Aorta (tissue), 5 donors: ENCODE measurements around the gene GAL3ST1. TPM values are rescaled to one million over a fixed set of nuclear protein-coding genes. Genes with fewer than 3 reads are reported as not detected.

Source experiments
- ATAC-seq: fragments of 200-7000 bp; cut with Tn5 transposase; one replicate; pipeline ENCODE4 v1.9.1; 2022; ENCODE audit warnings: moderate library complexity; ENCODE audit not compliant: low FRiP score
- DNase-seq, 2 donors: peaks; one replicate each; pipeline ENCODE4 v3.0.0-alpha.2; 2020
- H3K27ac ChIP-seq, 2 donors: one replicate each; pipeline ENCODE4 v1.5.1; 2013; ENCODE audit warnings: low read length in 2 of 2, mild to moderate bottlenecking in 2 of 2, moderate library complexity in 2 of 2, control low read depth in 1 of 2, inconsistent platforms in 1 of 2, low read depth in 1 of 2
- H3K27me3 ChIP-seq, 2 donors: one replicate each; pipeline ENCODE4 v1.6.1; 2013; ENCODE audit warnings: control low read depth in 1 of 2, low read length in 1 of 2, mild to moderate bottlenecking in 1 of 2, moderate library complexity in 1 of 2; ENCODE audit not compliant: insufficient read depth in 2 of 2, control insufficient read depth in 1 of 2
- H3K36me3 ChIP-seq, 2 donors: one replicate each; pipeline ENCODE4 v1.6.1; 2013; ENCODE audit warnings: control low read depth in 1 of 2, low read length in 1 of 2, mild to moderate bottlenecking in 1 of 2; ENCODE audit not compliant: insufficient read depth in 2 of 2, control insufficient read depth in 1 of 2
- H3K4me1 ChIP-seq, 2 donors: one replicate each; pipeline ENCODE4 v1.6.1; 2013; ENCODE audit warnings: low read length in 2 of 2, control low read depth in 1 of 2, mild to moderate bottlenecking in 1 of 2, moderate library complexity in 1 of 2; ENCODE audit not compliant: insufficient read depth in 2 of 2, control insufficient read depth in 1 of 2
- H3K4me3 ChIP-seq, 2 donors: one replicate each; pipeline ENCODE4 v1.5.1; 2013; ENCODE audit warnings: low read length in 2 of 2, control low read depth in 1 of 2, mild to moderate bottlenecking in 1 of 2
- H3K9me3 ChIP-seq: one replicate; pipeline ENCODE4 v1.6.1; 2013; ENCODE audit warnings: mild to moderate bottlenecking, low read length; ENCODE audit not compliant: control insufficient read depth
- WGBS, 2 donors: extraction: QIAGEN DNeasy Blood & Tissue Kit; methylation state at CpG; one replicate each; pipeline ENCODE4 v1.1.7; 2013; 5-methylcytosine and 5-hydroxymethylcytosine counted together
- intact Hi-C, 2 donors: fragments of 100-400 bp; cut with DNase I; formaldehyde crosslinking; loops; one replicate each; pipeline versions ENCODE4 v1.14.2 to v1.15.0; 2022
- polyA plus RNA-seq, 2 donors: library from polyadenylated mRNA; stranded (reverse); fragments of 200-250 nt; gene quantifications; one replicate each; pipeline ENCODE4 v1.2.3, GENCODE V29; 2013
- total RNA-seq, 2 donors: library from RNA; stranded (reverse); fragmentation: NEBNext Ultra II Directional; extraction: Animal tissue kit (Norgen Biotek cat#: 25700); gene quantifications; one replicate each; pipeline ENCODE4 v1.2.1, GENCODE V29; 2021
- donor health status: healthy with polysubstance abuse.
- donor health status: Bipolar disorder and iron deficiency.
- donor health status: DM: no; HTN: no; CAD: no.
- donor health status: DM: no; HTN: no; CAD: no.
- donor health status: DM: yes; HTN: yes; CAD: no.

The GAL3ST1 gene
- total and polyA plus RNA-seq, 4 donors, result 1.2 to 9.3 (median 2.6) TPM

DNA sequence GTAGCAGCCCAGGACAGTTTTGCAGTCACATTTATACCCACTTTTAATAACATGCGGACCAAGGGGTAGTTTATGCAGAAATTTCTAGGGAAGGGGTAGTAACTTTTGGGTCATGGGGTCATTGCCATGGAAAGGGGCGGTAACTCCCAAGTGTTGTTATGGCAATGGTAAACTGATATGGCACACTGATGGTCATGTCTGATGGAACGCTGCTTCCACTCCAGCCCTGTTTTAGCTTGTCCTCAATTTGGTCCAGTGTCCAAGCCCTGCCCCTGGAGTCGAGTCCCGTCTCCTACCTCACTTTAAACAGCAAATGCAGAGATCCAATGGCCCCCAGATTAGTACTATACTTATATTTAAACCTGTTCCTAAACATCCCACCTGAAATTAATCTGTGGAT, 57.7 kb downstream of the GAL3ST1 start:
- Histone ChIP-seq H3K36me3 (no peaks in the 10 kb centered on the region), H3K4me1 (no peaks in the 10 kb centered on the region), H3K27me3 (no peaks in the 10 kb centered on the region), H3K4me3 (no peak overlapping the region), H3K27ac (no peak overlapping the region), H3K9me3 (peaks cover 4% of the 10 kb centered on the region)
- WGBS, 2 donors, result 75 to 81% methylated on average over 5 of the region's 5 CpGs
- DNase-seq, result no peak
- intact Hi-C loops, result no loop called here
- ATAC-seq, result no peak

GRCh38 chr22:30516273-30516672, 58.2 kb downstream of the GAL3ST1 start:
- intact Hi-C loops, result no loop called here
- DNase-seq, result no peak
- Histone ChIP-seq H3K4me3 (no peak overlapping the region), H3K9me3 (peaks cover 4% of the 10 kb centered on the region), H3K27ac (no peak overlapping the region), H3K27me3 (no peaks in the 10 kb centered on the region), H3K36me3 (no peaks in the 10 kb centered on the region), H3K4me1 (no peaks in the 10 kb centered on the region)
- WGBS, 2 donors, result 88 to 90% methylated on average over 6 of the region's 6 CpGs
- ATAC-seq, result no peak

GRCh38 chr22:30514252-30514651, 60.2 kb downstream of the GAL3ST1 start:
- Histone ChIP-seq H3K36me3 (no peaks in the 10 kb centered on the region), H3K27me3 (no peaks in the 10 kb centered on the region), H3K4me1 (no peaks in the 10 kb centered on the region), H3K9me3 (peaks cover 4% of the 10 kb centered on the region), H3K4me3 (no peak overlapping the region), H3K27ac (no peak overlapping the region)
- no peak for DNase-seq
- intact Hi-C loops, result no loop called here
- no peak for ATAC-seq
- WGBS, 2 donors, result 76 to 80% methylated on average over 4 of the region's 4 CpGs

- H3K4me3 ChIP-seq, result no peak overlapping the region
- no peaks in the 10 kb centered on the region for H3K36me3 ChIP-seq
- no peaks in the 10 kb centered on the region for H3K4me1 ChIP-seq
- peaks cover 4% of the 10 kb centered on the region for H3K9me3 ChIP-seq
- no peak for ATAC-seq
- H3K27ac ChIP-seq, result no peak overlapping the region
- intact Hi-C loops, result no loop called here
- WGBS, 2 donors, result 90 to 91% methylated on average over 6 of the region's 6 CpGs
- H3K27me3 ChIP-seq, result no peaks in the 10 kb centered on the region
- no peak for DNase-seq
Measured at GRCh38 chr22:30513462-30513861, 61.0 kb downstream of the GAL3ST1 start.

- no peaks in the 10 kb centered on the region for H3K4me1 ChIP-seq
- no peaks in the 10 kb centered on the region for H3K27me3 ChIP-seq
- WGBS, 2 donors, result 88 to 89% methylated on average over 7 of the region's 7 CpGs
- ATAC-seq (no peak), DNase-seq (no peak)
- no peak overlapping the region for H3K4me3 ChIP-seq
- H3K9me3 ChIP-seq, result peaks cover 4% of the 10 kb centered on the region
- H3K36me3 ChIP-seq, result no peaks in the 10 kb centered on the region
- H3K27ac ChIP-seq, result no peak overlapping the region
- intact Hi-C loops, result no loop called here
Measured at GRCh38 chr22:30511911-30512310, 62.6 kb downstream of the GAL3ST1 start.

GRCh38 chr22:30511109-30511508, 63.4 kb downstream of the GAL3ST1 start:
- Histone ChIP-seq H3K4me1 (no peaks in the 10 kb centered on the region), H3K27me3 (no peaks in the 10 kb centered on the region), H3K27ac (no peak overlapping the region), H3K4me3 (no peak overlapping the region), H3K36me3 (no peaks in the 10 kb centered on the region), H3K9me3 (peaks cover 4% of the 10 kb centered on the region)
- intact Hi-C loops, result no loop called here
- no peak for ATAC-seq
- WGBS, 2 donors, result 64 to 74% methylated on average over 9 of the region's 9 CpGs
- no peak for DNase-seq

GRCh38 chr22:30508216-30508615, 66.2 kb downstream of the GAL3ST1 start:
- Histone ChIP-seq H3K9me3 (peaks cover 2% of the 10 kb centered on the region), H3K4me1 (no peaks in the 10 kb centered on the region), H3K36me3 (no peaks in the 10 kb centered on the region), H3K27ac (no peak overlapping the region), H3K4me3 (no peak overlapping the region), H3K27me3 (no peaks in the 10 kb centered on the region)
- ATAC-seq, result no peak
- no peak for DNase-seq
- intact Hi-C loops, result no loop called here
- WGBS, 2 donors, result 57 to 92% methylated on average over 5 of the region's 5 CpGs

DNA sequence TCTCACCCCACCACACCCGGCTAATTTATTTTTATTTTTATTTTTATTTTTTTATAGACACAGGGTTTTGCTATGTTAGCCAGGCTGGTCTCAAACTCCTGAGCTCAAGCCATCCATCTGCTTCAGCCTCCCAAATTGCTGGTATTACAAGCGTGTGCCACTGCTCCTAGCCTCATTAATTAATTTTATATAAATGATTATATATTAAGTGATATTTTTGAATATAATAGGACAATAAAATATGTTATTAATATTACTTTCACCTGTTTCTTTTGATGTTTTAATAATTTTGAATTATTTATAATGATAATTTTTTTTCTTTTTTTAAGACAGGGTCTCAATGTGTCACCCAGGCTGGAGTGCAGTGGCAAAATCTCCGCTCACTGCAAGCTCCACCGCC, 66.8 kb downstream of the GAL3ST1 start:
- ATAC-seq (no peak), DNase-seq (no peak)
- WGBS, 2 donors, result 82 to 86% methylated on average over 4 of the region's 4 CpGs
- Histone ChIP-seq H3K27ac (no peak overlapping the region), H3K4me3 (no peak overlapping the region), H3K9me3 (peaks cover 2% of the 10 kb centered on the region), H3K4me1 (no peaks in the 10 kb centered on the region), H3K36me3 (no peaks in the 10 kb centered on the region), H3K27me3 (peaks cover 0 to 1% of the 10 kb centered on the region in 2 donors)
- intact Hi-C loops, result no loop called here

GRCh38 chr22:30506507-30506968, 67.9 kb downstream of the GAL3ST1 start:
- no peak for ATAC-seq
- H3K4me3 ChIP-seq, result no peak overlapping the region
- no peak for DNase-seq
- no peaks in the 10 kb centered on the region for H3K36me3 ChIP-seq
- 57 to 65% methylated on average over 8 of the region's 8 CpGs for WGBS, 2 donors
- H3K4me1 ChIP-seq, result no peaks in the 10 kb centered on the region
- no peak overlapping the region for H3K27ac ChIP-seq
- no peaks in the 10 kb centered on the region for H3K9me3 ChIP-seq
- peaks cover 0 to 2% of the 10 kb centered on the region in 2 donors for H3K27me3 ChIP-seq
- intact Hi-C loops, result no loop called here
